GM19452 (cell line): ENCODE data around the gene TBC1D22A.

Experiments used
- ATAC-seq: cut with Tn5 transposase; IDR thresholded peaks from one replicate; pipeline ENCODE4 v1.9.1; 2021; ENCODE audit not compliant: unreplicated experiment

Gene TBC1D22A

DNA sequence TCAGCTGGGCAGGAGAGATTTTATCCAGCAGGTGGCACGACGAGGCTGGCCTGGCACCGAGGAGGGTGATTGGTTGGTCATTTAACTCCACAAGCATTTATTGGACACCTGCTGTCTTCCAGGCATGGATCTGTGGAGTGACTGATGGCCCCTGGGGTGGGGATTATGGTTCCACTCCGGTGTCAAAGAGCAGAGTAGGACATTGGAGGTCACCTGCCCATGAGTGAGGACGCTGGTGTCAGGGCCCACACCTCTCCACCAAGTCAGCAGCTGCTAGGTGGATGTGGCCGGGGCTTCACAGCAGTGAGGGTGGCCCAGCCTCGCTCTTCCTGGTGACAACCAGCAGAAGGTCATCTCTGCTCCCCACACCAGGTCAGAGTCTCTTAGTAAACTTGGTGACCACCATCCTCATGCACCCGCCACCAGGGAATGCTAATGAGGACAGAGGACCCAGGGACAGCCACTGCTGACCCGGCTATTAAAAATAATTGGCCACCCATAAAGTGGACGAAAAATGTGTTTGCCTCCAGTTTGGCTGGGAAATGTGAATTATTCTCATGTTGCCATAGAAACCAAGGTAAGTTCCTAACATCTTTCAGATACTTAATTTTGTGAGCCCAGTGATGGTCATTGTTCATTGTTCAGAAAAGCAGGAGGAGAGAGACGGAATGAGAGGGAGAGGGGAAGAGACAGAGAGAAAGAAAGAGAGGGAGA, 428.7 kb downstream of the TBC1D22A start:
- ATAC-seq, result no peak

GRCh38 chr22:47191671-47192650, 429.5 kb downstream of the TBC1D22A start:
- no peak for ATAC-seq

GRCh38 chr22:47192651-47193437, 430.4 kb downstream of the TBC1D22A start:
- ATAC-seq, result no peak

- no peak for ATAC-seq
Observed at GRCh38 chr22:47193606-47194329, 431.3 kb downstream of the TBC1D22A start.

DNA sequence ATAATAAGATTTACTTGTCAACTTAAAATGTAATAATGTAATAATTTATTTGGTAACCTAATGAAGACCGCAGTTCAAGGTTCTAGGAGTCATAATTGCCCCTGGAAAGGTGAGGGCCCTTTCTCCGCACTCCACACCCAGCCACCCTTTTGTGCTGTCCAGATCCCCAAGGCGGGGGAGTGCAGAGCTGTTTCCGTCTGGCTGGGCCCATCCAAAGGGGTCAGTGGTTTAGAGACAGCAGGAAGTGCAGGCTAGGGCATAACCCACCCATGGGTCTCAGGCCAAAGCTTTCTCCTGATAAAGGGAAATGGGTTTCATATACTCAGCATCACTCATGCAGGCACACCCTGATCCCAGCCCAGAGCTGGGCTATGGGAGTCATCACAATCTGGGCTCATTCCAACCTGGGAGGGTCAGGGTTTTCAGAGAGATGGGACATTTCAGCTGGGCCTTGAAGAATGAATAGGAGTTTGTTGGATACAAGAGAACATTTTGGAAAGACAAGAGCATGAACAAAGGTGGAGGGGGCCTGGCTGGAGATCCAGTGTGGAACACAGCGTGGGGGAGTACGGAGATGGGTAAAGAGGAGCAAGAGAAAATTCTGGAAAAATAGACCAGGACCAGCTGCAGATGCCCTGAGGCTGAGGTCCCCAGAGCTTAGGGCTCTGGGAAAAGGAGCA, 432.2 kb downstream of the TBC1D22A start:
- ATAC-seq, result no peak

DNA sequence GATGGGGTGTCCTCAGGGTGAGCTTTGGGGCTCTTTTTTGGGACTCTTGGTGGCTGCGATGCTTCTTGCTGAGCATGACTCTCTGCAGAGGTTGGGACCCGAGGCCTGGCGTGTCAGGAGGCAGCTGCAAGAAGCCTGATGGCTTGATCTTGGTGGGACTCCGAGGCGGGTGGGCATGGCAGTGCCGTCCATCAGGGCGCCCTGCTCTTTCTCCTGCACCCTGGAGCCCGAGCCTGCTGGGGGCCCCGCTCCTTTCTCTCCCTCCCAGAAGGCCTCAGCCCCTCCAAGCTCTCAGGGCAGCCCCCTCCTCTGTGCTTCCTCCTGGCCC, 432.7 kb downstream of the TBC1D22A start:
- no peak for ATAC-seq

GRCh38 chr22:47195484-47196165, 433.2 kb downstream of the TBC1D22A start:
- ATAC-seq, result no peak

DNA sequence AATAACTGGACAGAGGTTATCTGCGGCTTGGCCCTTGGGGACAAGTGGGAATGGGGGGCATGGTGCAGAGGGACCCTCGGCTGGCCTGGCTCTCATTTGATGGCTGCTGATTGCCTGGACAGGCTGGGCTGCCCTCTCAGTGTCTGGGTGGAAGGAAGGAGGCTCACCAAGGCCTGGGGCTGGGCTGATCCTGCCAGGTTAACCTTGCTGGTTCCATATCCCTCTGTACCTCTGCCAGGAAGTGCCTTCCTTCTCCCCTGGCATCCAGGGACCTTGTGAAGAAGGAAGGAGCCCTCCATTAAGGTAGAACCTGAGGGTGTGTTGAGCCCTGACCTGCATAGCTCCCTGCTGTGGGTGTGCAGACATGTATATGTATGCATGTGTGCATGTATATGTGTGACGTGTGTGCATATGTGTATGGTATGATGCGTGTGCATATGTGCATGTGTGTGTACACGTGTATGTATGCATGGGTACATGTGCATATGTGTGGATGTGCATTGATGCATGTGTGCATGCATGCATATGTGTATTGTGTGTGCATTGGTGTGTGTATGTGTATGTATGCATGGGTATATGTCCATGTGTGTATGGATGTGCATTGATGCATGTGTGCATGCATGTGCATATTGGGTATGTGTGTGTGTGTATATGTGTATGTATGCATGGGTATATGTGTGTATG, 433.9 kb downstream of the TBC1D22A start:
- ATAC-seq, result no peak

DNA sequence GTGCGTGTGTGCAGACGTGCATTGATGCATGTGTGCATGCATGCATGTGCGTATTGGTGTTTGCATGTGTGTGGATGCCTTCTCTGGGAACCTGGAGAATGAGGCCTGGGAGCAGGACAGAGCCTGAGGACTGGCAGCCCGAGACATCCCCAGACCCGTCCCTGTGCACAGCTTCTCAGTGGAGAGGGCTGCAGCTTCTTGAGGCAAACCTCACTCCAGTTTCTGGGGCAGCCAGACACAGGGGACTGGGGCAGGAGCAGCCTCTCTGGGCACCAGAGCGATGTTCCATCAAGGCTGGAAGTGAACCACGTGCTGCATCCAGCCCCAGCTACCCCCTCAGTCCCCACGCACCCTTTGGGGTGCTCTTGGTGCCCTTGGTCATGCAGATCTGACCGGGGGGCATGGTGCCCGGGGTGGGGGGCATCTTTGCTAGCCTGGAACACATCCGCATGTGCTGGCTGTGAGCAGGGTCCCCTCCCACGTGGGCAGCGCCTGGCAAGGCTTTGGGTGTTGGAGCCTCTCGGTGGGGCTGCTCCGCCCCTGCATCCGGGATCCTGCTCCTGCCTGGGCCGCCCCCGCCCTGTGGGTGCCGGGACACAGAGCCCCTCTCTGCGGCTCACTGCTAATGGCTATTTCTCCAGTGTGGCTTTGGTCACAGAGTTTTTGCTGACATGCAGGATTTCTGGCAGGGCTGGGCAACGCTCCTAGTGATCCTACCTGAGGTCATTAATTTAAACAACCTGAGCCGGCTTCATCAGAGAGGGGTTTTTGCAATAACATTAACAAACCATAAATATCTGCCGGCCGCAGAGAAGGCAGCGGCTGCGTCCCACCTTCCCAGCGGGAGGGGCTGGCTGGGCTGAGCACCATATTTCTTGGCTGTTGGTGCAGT, 434.7 kb downstream of the TBC1D22A start:
- ATAC-seq, result no peak

DNA sequence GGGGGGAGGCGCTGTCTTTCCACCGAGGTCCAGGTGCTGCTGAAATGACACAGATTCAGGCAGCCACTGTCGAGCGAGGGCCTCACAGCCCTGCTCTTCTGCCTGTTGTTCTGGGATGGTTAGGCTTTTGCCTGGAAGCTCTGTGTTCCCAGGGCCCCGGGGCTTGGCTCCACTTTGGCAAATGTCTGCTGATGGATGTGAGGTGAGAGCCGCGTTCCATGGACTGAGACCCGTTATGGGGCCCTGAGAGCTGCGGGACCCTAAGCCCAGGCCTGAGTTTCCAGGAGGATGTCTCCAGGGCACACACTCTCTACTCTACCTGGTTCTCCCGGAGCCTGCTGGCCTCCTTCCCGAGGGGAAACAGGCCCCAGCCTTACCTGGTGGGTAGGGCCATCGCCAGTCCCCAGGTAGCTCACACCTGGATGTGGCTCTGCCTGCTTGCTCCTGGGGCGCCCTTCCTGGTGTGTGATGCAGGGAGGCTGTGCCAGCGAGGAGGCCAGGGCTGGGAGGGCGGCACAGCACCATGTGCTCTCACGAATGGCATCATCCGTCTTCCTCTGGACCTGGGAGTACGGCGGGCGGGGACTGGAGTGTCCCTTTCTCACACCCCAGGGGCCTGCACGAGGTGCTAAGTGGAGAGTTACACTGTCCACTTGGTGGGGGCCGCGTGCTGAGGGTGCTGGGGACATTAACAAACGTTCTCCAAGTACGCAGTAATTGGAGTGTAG, 435.5 kb downstream of the TBC1D22A start:
- ATAC-seq, result no peak

- ATAC-seq, result no peak
Observed at GRCh38 chr22:47198801-47199251, 436.4 kb downstream of the TBC1D22A start.

GRCh38 chr22:47199261-47199978, 437.0 kb downstream of the TBC1D22A start:
- ATAC-seq, result no peak

GRCh38 chr22:47199979-47200272, 437.5 kb downstream of the TBC1D22A start:
- ATAC-seq, result no peak

DNA sequence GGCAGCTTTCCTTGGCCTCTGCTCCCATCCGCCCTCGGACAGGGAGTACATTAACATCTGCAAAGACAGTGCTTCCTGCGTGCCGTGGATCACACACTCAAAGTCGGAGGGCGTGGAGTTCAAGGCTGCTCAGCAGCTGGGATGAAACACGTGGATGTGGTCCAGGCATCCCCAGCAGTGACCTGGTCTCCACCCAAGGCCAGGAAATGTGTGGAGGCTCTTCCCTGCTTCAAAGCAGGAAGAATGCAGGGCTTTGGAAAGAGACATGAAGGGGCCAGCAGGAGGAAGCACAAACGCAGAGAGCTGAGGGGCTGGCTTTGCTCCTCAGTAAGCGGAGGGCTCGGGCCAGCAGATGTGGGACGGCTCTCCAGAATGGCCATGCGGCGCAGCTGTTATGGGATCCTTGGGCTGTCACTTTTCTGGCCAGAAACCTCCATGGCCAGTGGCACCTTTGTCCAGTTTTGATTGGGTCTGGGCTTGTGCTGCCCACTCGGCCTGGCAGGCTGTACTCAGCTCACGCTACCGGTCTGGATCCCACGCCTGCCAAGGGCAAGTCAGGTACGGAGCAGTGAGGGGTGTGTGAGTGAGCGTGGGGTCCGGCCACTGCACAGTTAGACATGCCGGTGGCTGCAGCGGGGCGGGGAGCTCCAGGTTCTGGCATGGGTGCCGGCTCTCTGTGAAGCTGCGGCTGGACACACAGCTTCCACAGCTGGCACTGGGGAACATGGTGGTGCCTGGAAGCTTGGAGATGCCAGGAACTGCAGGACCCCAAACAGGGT, 438.0 kb downstream of the TBC1D22A start:
- no peak for ATAC-seq

DNA sequence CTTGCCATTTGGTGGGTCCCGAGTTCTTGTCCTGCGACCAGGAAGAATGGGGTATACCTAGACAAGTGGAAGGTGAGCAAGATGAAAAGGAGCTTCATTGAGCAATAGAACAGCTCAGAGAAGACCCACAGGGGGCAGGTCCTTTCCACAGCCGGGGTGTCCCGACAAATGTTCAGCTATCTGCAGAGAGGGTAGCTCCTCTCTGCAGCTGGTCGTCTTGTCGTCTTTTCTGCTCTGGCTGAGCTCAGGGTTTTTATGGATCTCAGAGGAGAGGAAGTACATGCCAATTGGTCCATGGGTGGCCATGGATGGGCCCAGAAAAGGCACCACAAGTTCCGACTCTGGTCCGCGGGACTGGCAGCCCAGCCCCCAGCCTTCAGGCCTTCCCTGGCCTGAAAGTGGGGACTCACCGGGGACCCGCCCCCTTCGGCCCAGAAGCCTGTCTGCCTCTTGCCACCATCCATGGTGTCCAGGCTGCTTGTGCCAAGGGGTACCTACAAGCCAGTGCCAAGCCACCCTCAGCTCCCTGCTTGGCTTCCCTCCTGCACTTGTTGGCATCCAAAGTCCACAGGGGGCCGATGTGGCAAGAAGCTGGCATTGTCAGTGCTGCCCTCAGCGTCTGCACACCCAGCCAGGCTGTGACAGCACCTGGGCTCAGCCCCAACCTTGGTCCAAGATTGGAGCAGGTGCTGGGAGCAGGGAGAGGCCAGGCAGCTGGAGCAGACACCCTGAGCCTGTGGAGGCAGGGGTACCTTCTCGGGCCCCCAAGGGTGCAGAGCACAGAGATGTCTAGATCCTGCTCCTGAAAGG, 438.9 kb downstream of the TBC1D22A start:
- ATAC-seq, result no peak
